Measurements from ENCODE around the gene CDKN2B-AS1. TPM values are rescaled to one million over a fixed set of nuclear protein-coding genes. Genes with fewer than 3 reads are reported as not detected.

The CDKN2B-AS1 gene
- 1.1 and 1.7 TPM in 2 replicates for total RNA-seq

GRCh38 chr9:21994556-21995005 is at the start of gene CDKN2B-AS1:
CDKN2B-AS1 (plus strand) TSS chr9:21994791.

DNA sequence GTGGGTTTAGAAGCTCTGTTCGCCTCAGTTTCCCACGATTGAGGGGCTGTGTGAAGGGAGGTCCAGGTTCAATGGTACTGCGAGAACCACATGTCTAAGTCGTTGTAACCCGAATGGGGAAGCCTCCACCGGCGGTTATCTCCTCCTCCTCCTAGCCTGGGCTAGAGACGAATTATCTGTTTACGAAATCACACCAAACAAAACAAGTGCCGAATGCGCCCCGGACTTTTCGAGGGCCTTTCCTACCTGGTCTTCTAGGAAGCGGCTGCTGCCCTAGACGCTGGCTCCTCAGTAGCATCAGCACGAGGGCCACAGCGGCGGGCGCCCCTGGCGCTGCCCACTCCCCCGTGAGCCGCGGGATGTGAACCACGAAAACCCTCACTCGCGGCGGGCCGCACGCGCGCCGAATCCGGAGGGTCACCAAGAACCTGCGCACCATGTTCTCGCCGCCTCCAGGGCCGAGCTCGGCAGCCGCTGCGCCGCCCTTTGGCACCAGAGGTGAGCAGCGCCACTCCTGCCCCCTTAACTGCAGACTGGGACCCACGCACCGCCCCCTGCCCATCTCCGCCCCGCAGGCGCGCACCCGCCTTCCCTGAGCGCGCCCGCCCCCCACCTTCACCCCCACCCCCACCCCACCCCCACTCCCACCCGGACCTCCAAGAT is 567 bp upstream of the CDKN2B-AS1 start, which contains the start of gene CDKN2A:
Gene CDKN2A, minus strand, starts transcription at position 500 of the 663 bp plus-strand sequence.

GRCh38 chr9:22008717-22009505 is 14.3 kb downstream of the CDKN2B-AS1 start, which contains the start of gene CDKN2B:
CDKN2B (minus strand) TSS chr9:22009305; CDS start chr9:22008953, 352 bp downstream.

Other genes with a start within 250 kb of the CDKN2B-AS1 start
- 34.1 and 42.4 TPM in 2 replicates for gene MTAP, start 192.2 kb upstream of the CDKN2B-AS1 start, total RNA-seq
- gene CDKN2A, start 399 bp upstream of the CDKN2B-AS1 start, total RNA-seq, result 40.8 and 43.6 TPM in 2 replicates
- 21.0 and 34.4 TPM in 2 replicates for gene CDKN2B, start 14.5 kb downstream of the CDKN2B-AS1 start, total RNA-seq

All from mammary microvascular endothelial cell (primary cell).